ENCODE results near the gene TMC2.

The TMC2 gene

GRCh38 chr20:2578475-2579192 is 42.3 kb downstream of the TMC2 start:
- DNase-seq (ENCODE audit: low read depth in 2 of 2): no peak

- no peak for DNase-seq (ENCODE audit: low read depth in 2 of 2)
These were observed 49.4 kb downstream of the TMC2 start for GRCh38 chr20:2585811-2586210.

- no peak for DNase-seq (ENCODE audit: low read depth in 2 of 2)
These were observed 57.4 kb downstream of the TMC2 start for GRCh38 chr20:2593756-2594155.

GRCh38 chr20:2595076-2595475 is 58.7 kb downstream of the TMC2 start:
- DNase-seq (ENCODE audit: low read depth in 2 of 2): no peak

DNA sequence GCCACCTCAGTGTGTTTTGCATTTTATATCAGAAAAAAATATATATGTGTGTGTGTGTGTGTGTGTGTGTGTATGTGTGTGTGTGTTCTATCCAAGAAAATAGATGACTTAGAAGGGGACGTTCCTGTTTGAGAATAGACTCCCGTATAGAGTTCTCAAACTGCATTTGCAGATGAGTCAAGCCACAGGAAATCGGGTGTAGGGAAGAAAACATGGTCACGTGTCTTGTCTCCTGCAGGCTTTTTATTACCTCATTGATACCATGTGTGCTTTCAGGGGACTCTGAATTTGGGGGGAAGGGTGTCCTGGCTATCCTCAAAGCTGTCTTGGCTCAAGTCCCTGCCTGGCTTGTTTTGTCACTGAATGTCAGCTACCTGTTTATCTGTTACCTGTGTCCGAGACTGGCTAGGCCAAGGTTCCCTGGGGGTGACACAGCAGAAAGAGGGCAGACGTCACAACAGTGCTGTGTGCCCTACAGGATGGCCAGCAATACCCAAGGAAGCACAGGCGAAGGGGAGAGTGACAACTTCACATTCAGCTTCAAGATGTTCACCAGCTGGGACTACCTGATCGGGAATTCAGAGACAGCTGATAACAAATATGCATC is 60.4 kb downstream of the TMC2 start:
- no peak for DNase-seq (ENCODE audit: low read depth in 2 of 2)

- no peak for DNase-seq (ENCODE audit: low read depth in 2 of 2)
These were observed 63.1 kb downstream of the TMC2 start for GRCh38 chr20:2599288-2600006.

DNA sequence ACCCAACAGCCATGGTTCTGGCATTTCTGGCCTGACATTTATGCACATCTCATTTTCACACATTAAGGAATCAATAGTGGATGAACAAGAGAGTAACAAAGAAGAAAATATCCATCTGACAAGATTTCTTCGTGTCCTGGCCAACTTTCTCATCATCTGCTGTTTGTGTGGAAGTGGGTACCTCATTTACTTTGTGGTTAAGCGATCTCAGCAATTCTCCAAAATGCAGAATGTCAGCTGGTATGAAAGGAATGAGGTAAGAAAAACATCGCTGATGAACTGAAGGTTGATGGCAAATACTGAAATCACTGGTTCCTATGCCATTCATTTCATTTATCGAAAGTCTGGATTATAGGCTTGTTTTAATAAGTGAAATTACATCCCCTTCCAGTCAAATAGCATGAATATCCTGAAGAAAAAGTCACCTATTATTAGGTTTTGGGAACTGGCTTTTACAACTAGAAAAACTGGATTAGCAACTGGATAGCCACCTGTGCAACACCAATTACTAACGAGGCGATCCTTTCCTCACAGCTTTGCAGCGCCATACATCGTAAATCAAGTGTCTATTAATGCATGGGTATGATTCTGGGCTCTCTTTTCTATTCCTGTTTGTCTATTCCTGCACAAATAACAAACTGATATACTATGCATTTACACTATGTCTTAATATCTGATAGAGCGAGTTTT is 65.8 kb downstream of the TMC2 start:
- DNase-seq (ENCODE audit: low read depth in 2 of 2): no peak

GRCh38 chr20:2602746-2603145 is 66.4 kb downstream of the TMC2 start:
- no peak for DNase-seq (ENCODE audit: low read depth in 2 of 2)

GRCh38 chr20:2603816-2604505 is 67.6 kb downstream of the TMC2 start:
- DNase-seq (ENCODE audit: low read depth in 2 of 2): no peak

DNA sequence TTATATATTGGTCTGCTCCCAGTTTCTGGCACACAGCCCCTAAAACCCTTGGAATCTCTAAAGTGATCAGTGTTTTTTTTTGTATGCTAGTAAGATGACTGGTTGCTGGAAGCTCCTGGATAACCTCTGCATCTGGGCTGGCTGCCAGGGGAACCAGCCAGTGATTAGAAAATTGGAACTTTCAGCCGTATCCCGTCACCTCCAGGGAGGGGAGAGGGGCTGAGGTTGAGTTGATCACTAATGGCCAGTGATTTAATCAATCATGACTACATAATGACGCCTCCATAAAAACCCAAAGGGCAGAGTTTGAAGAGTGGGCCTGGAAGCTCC is 68.1 kb downstream of the TMC2 start:
- no peak for DNase-seq (ENCODE audit: low read depth in 2 of 2)

DNA sequence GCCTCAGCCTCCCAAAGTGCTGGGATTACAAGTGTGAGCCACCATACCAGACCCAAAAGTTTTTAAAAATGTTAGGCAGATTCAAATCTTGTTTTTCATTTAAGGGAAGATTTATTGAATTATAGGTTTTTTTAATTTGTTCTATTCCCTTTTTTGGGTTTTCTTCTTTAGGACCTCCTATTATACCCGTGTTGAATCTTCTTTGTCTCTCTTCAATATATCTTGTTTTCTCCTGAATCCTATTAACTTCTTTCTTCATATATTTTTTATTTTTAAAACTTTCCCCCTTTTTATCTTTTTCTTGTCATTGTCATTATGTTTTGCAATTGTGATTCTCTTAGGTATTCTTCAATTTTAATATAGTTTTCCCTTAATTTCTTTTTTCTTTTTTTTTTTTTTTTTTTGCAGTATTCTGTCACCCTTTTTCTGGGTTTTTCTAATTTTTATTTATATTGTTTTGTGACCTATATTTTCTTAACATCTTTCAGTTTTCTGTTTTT is 70.2 kb downstream of the TMC2 start:
- DNase-seq (ENCODE audit: low read depth in 2 of 2): no peak

GRCh38 chr20:2610326-2610725 is 74.0 kb downstream of the TMC2 start:
- no peak for DNase-seq (ENCODE audit: low read depth in 2 of 2)

GRCh38 chr20:2610941-2611720 is 74.8 kb downstream of the TMC2 start:
- no peak for DNase-seq (ENCODE audit: low read depth in 2 of 2)

DNA sequence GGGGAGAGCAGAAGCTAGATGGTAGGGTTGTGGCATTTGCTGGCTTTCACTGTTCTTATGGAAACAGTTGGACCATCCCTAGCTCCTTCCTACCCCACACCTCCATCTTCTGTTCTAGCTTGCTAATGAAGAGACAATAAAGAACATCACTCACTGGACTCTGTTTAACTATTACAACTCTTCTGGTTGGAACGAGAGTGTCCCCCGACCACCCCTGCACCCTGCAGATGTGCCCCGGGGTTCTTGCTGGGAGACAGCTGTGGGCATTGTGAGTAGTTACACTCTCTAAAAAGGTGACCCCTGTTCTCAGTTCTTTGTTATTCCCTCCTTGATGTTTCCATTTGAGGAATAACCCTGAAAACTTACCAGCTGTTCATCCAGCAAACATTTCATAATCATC is 75.7 kb downstream of the TMC2 start:
- DNase-seq (ENCODE audit: low read depth in 2 of 2): no peak

GRCh38 chr20:2616634-2617033 is 80.3 kb downstream of the TMC2 start:
- DNase-seq (ENCODE audit: low read depth in 2 of 2): no peak

DNA sequence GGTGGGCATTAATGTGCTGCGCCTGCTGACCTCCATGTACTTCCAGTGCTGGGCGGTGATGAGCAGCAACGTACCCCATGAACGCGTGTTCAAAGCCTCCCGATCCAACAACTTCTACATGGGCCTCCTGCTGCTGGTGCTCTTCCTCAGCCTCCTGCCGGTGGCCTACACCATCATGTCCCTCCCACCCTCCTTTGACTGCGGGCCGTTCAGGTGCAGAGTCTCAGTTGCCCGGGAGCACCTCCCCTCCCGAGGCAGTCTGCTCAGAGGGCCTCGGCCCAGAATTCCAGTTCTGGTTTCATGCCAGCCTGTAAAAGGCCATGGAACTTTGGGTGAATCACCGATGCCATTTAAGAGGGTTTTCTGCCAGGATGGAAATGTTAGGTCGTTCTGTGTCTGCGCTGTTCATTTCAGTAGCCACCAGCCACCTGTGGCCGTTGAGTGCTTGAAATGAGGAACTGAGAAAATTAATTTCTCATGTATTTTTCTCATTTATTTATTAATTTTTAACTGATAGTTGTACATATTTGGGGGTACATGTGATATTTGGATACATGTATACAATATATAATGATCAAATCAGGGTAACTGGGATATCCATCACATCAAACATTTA is 80.8 kb downstream of the TMC2 start:
- no peak for DNase-seq (ENCODE audit: low read depth in 2 of 2)

GRCh38 chr20:2618815-2619214 is 82.4 kb downstream of the TMC2 start:
- DNase-seq (ENCODE audit: low read depth in 2 of 2): no peak

- DNase-seq (ENCODE audit: low read depth in 2 of 2): no peak
These were observed 83.0 kb downstream of the TMC2 start for GRCh38 chr20:2619337-2619736.

DNA sequence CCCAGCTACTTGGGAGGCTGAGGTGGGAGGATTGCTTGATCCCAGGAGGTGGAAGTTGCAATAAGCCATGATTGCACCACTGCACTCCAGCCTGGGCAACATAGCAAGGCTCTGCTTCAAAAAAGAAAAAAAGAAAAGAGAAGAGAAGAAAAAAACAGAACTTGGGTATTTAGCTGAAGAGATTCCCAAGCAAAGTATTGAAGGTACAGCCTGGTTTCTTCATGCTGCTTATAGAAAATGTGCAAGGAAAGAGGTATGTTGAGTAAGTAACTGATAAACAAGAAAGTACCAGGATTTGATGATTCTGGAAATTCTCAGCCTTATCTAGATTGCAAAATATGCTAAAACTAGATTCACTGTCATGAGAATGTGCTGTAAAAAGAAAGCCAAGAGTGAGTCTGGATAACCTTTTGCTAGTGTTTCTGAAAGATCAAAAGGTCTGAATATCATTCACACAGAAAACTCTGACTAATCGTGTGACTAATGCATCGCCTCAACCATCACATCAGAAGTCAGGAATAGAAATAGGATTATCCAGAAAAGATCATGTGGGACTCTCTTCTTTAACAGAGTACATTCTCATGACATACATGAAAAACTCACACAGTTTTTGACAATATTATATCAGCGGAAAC is 83.7 kb downstream of the TMC2 start:
- no peak for DNase-seq (ENCODE audit: low read depth in 2 of 2)

- DNase-seq (ENCODE audit: low read depth in 2 of 2): no peak
These were observed 87.8 kb downstream of the TMC2 start for GRCh38 chr20:2624190-2624589.

Measured in stimulated activated CD8-positive, alpha-beta memory T cell treated with anti-CD3 and anti-CD28 coated beads, Interleukin-2, amount 100 ng/mL, for 1 hour (primary cell).